BE2C (cell line): Measurements from ENCODE around the gene ANKRD34A.
A peak's percentile ranks its signal among the peaks of the same experiment; 100 is the strongest.

Experiments used
- DNase-seq: peaks from one replicate; pipeline ENCODE4 v3.0.0-alpha.2; 2020
- H3K27me3 ChIP-seq: fragments of 250-450 bp; sonication (Bioruptor Pico); 2 replicates; pipeline ENCODE4 v1.5.1; 2020; ENCODE audit warnings: mild to moderate bottlenecking
- H3K36me3 ChIP-seq: fragments of 250-450 bp; sonication (Bioruptor Pico); 2 replicates; pipeline ENCODE4 v1.5.1; 2020; ENCODE audit warnings: mild to moderate bottlenecking
- H3K4me1 ChIP-seq: fragments of 250-450 bp; sonication (Bioruptor Pico); 2 replicates; pipeline ENCODE4 v1.5.1; 2020
- H3K4me3 ChIP-seq: 2 replicates; pipeline ENCODE4 v1.5.1; 2011; ENCODE audit warnings: low read depth, low read length
- H3K9me3 ChIP-seq: fragments of 250-450 bp; sonication (Bioruptor Pico); 2 replicates; pipeline ENCODE4 v1.5.1; 2020
- TF ChIP-seq, protein P1 (sequence below): IDR thresholded peaks from 2 replicates; pipeline ENCODE4 v1.5.1; 2012; ENCODE audit warnings: mild to moderate bottlenecking, low read depth, low read length

The ANKRD34A gene

DNA sequence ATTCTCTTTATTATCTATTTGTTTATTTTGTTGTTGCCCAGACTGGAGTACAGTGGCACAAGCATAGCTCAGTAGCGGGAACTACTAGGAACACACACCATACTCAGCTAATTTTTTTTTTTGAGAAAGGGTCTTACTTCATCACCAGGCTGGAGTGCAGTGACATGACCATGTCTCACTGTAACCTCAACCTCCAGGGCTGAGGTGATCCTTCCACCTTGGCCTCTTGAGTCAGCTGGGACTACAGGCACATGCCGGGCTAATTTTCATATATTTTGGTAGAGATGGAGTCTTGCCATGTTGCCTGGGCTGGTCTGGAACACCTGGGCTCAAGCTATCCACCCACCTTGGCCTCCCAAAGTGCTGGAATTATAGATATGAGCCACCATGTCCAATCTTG, 37.3 kb upstream of the ANKRD34A start:
- TF ChIP-seq, protein P1, sequence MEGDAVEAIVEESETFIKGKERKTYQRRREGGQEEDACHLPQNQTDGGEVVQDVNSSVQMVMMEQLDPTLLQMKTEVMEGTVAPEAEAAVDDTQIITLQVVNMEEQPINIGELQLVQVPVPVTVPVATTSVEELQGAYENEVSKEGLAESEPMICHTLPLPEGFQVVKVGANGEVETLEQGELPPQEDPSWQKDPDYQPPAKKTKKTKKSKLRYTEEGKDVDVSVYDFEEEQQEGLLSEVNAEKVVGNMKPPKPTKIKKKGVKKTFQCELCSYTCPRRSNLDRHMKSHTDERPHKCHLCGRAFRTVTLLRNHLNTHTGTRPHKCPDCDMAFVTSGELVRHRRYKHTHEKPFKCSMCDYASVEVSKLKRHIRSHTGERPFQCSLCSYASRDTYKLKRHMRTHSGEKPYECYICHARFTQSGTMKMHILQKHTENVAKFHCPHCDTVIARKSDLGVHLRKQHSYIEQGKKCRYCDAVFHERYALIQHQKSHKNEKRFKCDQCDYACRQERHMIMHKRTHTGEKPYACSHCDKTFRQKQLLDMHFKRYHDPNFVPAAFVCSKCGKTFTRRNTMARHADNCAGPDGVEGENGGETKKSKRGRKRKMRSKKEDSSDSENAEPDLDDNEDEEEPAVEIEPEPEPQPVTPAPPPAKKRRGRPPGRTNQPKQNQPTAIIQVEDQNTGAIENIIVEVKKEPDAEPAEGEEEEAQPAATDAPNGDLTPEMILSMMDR, result no peak
- H3K4me3 ChIP-seq, result no peak overlapping the region
- H3K4me1 ChIP-seq, result peaks cover 6% of the 10 kb centered on the region
- no peaks in the 10 kb centered on the region for H3K36me3 ChIP-seq
- DNase-seq, result no peak
- H3K27me3 ChIP-seq, result no peaks in the 10 kb centered on the region
- H3K9me3 ChIP-seq, result no peaks in the 10 kb centered on the region

DNA sequence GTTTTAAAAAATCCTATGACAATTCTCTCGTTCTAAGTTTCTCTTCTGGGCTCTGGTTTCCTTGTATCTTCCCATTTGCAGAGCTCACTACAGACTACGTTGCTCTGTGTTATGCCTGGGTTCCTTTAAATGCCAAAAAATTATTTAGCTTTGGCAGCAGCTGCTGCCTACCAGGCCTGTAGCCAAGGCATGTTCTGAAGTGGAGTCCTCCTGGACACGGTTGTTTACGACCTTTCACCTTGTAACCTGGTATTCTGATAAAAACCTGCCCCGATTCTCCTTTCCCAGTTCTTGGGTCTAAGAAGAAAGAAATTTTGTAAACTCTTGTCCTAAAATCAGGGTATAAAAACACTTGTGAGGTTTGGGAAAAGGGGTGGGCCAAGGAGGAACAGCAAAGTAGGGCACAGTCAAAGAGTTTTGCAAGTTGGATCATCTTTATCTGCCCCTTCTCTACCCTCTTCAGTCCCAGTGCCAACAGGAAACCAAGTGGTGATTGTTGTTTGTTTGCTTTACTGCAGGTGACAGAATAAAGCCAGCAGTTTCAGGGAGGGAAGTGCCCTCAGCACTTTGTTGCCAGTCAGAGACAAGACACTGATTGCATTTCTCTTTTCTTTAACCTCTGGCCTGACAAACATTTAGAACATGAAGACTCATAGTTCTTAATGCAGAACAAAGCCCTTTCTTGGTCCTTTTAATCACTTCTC, 35.1 kb upstream of the ANKRD34A start:
- peaks cover 6% of the 10 kb centered on the region for H3K4me1 ChIP-seq
- no peaks in the 10 kb centered on the region for H3K9me3 ChIP-seq
- peaks cover 11% of the 10 kb centered on the region for H3K36me3 ChIP-seq
- TF ChIP-seq, protein P1, result no peak
- no peaks in the 10 kb centered on the region for H3K27me3 ChIP-seq
- H3K4me3 ChIP-seq, result no peak overlapping the region
- no peak for DNase-seq

DNA sequence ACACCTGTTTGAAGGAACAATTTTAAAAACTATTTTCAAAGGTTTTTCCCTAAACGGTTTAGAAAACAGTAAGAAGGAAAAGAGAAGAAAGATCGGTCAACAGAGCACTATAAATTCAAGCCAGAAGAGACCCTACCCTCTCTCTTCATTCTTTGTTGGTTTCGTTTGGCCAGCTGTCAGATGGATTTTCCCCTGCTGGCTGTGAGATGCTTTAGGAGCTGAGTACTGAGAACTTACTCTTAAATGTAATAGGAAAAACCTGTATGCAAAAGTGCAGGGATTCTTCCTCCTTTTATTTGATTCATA, 33.3 kb upstream of the ANKRD34A start:
- Histone ChIP-seq H3K27me3 (no peaks in the 10 kb centered on the region), H3K4me1 (peaks cover 6% of the 10 kb centered on the region), H3K9me3 (no peaks in the 10 kb centered on the region), H3K4me3 (no peak overlapping the region), H3K36me3 (peaks cover 29% of the 10 kb centered on the region)
- no peak for DNase-seq
- TF ChIP-seq, protein P1, result no peak

DNA sequence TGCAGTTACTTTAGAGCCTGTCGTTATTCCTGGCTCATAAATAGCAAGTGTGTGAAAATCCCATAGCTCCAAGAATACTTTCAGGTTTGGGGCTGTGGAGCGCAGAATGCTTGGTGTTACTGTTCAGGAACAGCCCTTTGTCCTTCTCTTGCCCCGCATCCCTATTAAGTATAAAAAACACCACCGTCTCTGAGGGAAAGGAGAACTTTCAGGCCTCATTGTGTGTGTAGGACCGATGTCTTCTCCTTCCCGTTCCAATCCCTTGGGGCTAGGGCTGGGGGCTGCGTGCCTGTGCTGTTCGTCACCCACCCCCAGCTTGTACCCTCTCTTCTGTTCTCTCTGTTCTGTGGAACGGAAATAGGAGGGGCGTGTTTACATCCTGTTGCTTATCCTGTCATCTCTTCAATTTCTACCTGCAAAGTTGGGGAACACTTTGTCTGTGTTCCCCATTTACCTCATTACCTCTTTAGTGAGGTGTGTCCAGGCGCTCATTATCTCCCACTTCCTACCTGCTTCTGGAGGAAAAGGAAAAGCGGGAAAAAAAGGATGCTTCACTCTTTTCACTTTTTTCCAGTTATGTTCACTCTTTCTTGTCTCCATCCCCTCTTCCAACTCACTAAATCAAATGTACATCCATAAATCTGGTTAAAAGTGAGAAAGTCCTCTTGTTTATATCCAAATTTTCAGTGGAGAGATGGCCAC, 32.8 kb upstream of the ANKRD34A start:
- no peaks in the 10 kb centered on the region for H3K9me3 ChIP-seq
- H3K4me3 ChIP-seq, result peak overlapping the region; percentile 83
- H3K4me1 ChIP-seq, result peaks cover 6% of the 10 kb centered on the region
- TF ChIP-seq, protein P1, result no peak
- DNase-seq, result no peak
- peaks cover 33% of the 10 kb centered on the region for H3K36me3 ChIP-seq
- no peaks in the 10 kb centered on the region for H3K27me3 ChIP-seq

DNA sequence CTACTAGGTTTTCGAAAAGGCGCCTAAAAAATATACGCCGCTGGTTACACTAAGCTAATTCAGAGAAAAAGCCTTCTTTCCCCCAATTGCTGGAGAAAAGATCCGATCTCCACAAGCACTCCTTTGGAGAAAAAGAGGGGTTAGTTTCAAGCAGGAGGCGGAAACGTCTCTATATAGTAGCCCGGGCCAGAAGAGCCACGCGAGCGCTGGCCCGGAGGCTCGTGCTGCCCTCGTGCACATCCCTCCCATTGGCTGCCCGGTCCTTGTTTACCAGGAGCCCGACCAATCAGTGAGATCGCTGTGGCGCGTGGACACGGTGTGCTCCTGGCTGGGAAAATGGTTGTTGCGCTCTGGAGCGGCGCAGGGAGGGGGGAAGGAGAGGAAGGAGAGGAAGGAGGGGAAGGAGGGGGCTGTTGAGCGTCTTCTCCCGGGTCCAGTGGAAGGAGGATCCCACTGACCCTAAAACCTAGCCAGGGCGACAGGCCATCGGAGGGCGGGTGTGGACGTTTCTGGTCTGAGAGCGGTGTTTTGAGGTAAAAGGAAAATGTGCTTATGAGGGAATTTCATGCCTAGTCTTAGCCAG, 32.1 kb upstream of the ANKRD34A start, which contains the start of gene TXNIP:
TXNIP (minus strand) TSS at position 147 of the 583 bp plus-strand sequence. CDS start 313 bp downstream, outside the sequence.
- H3K9me3 ChIP-seq, result no peaks in the 10 kb centered on the region

More for the DNA sequence above, 32.1 kb upstream of the ANKRD34A start, which contains the start of gene TXNIP:
- DNase-seq, result peak; percentile 98
- no peaks in the 10 kb centered on the region for H3K27me3 ChIP-seq
- TF ChIP-seq, protein P1, result no peak
- peaks cover 33% of the 10 kb centered on the region for H3K36me3 ChIP-seq
- H3K4me3 ChIP-seq, result peak within 1 kb of the TSS; percentile 83
- peaks cover 6% of the 10 kb centered on the region for H3K4me1 ChIP-seq
